Mesendoderm (in vitro differentiated cells): ENCODE results near the gene LMTK2.

Experiments used
- DNase-seq: peaks from one replicate; pipeline ENCODE4 v3.0.0; 2013
- H2AK5ac ChIP-seq: 2 replicates; pipeline ENCODE4 v1.6.1; 2013; ENCODE audit warnings: low read length, inconsistent platforms
- H2BK120ac ChIP-seq: 2 replicates; pipeline ENCODE4 v1.6.1; 2013; ENCODE audit warnings: low read depth, mild to moderate bottlenecking, low read length, moderate library complexity, mixed read lengths
- H2BK15ac ChIP-seq: replicated peaks from 2 replicates; pipeline ENCODE4 v1.6.1; 2013; ENCODE audit warnings: low read depth, mild to moderate bottlenecking, moderate library complexity
- H2BK5ac ChIP-seq: 2 replicates; pipeline ENCODE4 v1.6.1; 2013; ENCODE audit warnings: low read length, inconsistent platforms
- H3K18ac ChIP-seq: 2 replicates; pipeline ENCODE4 v1.6.1; 2013; ENCODE audit warnings: mild to moderate bottlenecking, low read length, mixed read lengths
- H3K23ac ChIP-seq: one replicate; pipeline ENCODE4 v1.6.1; 2013; ENCODE audit warnings: low read length
- H3K27ac ChIP-seq: 2 replicates; pipeline ENCODE4 v1.5.1; 2013; ENCODE audit warnings: low read depth, mild to moderate bottlenecking, inconsistent platforms, low read length, moderate library complexity
- H3K27me3 ChIP-seq: 2 replicates; pipeline ENCODE4 v1.6.1; 2013; ENCODE audit warnings: low read length, control low read depth, mild to moderate bottlenecking, inconsistent platforms; ENCODE audit not compliant: insufficient read depth, poor library complexity
- H3K36me3 ChIP-seq: 2 replicates; pipeline ENCODE4 v1.6.1; 2013; ENCODE audit warnings: low read length, inconsistent platforms; ENCODE audit not compliant: control insufficient read depth, insufficient read depth
- H3K4ac ChIP-seq: one replicate; pipeline ENCODE4 v1.6.1; 2013; ENCODE audit warnings: low read depth, mild to moderate bottlenecking, low read length, moderate library complexity
- H3K4me1 ChIP-seq: 2 replicates; pipeline ENCODE4 v1.6.1; 2013; ENCODE audit warnings: low read depth, low read length, inconsistent platforms; ENCODE audit not compliant: control insufficient read depth
- H3K4me2 ChIP-seq: 2 replicates; pipeline ENCODE4 v1.6.1; 2013; ENCODE audit warnings: low read length
- H3K4me3 ChIP-seq: 2 replicates; pipeline ENCODE4 v1.5.1; 2013; ENCODE audit warnings: mild to moderate bottlenecking, low read length
- H3K56ac ChIP-seq: one replicate; pipeline ENCODE4 v1.6.1; 2013; ENCODE audit warnings: low read length
- H3K79me1 ChIP-seq: 2 replicates; pipeline ENCODE4 v1.6.1; 2013; ENCODE audit warnings: low read length, inconsistent platforms
- H3K79me2 ChIP-seq: 2 replicates; pipeline ENCODE4 v1.6.1; 2013; ENCODE audit warnings: mild to moderate bottlenecking, low read length; ENCODE audit not compliant: control insufficient read depth, insufficient read depth
- H3K9ac ChIP-seq: 2 replicates; pipeline ENCODE4 v1.6.1; 2013; ENCODE audit warnings: low read length, inconsistent platforms
- H4K5ac ChIP-seq: one replicate; pipeline ENCODE4 v1.6.1; 2013; ENCODE audit warnings: low read length
- H4K8ac ChIP-seq: one replicate; pipeline ENCODE4 v1.6.1; 2013; ENCODE audit warnings: low read depth, mild to moderate bottlenecking, control low read depth, low read length, moderate library complexity
- WGBS: extraction: QIAGEN DNeasy Blood & Tissue Kit; methylation state at CpG from one replicate; pipeline ENCODE4 v1.1.7; 2013; ENCODE audit warnings: low lambda C conversion rate, missing lambda C conversion rate; ENCODE audit not compliant: insufficient coverage; ENCODE audit errors: extremely low coverage; 5-methylcytosine and 5-hydroxymethylcytosine counted together

Gene LMTK2

DNA sequence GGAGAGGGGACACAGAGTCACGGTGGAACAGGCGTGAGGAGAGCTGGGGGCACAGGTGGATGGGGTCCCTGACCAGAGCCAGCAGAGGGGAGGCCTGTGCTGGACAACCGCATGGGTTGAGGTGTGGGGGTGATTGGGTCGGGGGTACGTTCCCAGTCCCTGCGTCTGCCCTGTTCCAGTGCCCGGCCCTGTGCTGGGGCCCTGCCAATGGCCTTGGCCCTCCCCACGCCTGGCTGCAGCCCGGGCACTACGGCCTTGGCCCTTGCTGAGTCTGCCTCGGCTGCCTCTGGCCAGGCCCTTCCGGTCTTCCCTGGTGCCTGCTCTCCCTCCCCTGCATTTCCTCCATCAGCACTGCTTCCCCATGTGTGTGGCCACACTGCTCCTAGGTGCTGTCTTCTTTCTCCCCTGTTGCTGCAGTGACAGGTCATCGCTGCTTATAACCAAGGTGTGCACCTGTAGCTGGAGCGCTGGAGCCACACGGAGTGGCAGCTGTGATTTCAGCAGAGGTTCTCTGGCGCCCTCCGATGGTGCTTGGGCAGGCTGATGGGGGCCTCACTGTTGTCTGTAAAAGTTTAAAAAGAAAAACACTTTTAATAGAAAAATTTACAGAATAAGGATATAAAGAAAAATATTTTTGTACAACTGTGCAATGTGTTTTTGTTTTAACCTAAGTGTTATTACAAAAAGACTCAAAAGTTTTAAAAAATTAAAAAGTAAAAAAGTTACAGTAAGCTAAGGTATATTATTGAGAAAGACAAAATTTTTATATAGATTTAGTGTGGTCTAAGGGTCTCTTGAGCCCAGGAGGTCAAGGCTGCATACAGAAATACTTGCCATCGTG is 59.4 kb downstream of the LMTK2 start:
- H3K4me1 ChIP-seq: no peaks in the 10 kb centered on the region
- H3K56ac ChIP-seq: no peak overlapping the region
- H3K18ac ChIP-seq: no peak overlapping the region
- H2BK15ac ChIP-seq: no peak overlapping the region
- DNase-seq: peak; percentile 62
- H3K27ac ChIP-seq: no peak overlapping the region
- no peaks in the 10 kb centered on the region for H3K36me3 ChIP-seq
- no CpG with 5 or more reads among the region's 18 CpGs for WGBS
- H3K4me2 ChIP-seq: no peak overlapping the region
- no peaks in the 10 kb centered on the region for H3K27me3 ChIP-seq
- H4K8ac ChIP-seq: no peak overlapping the region
- no peak overlapping the region for H3K4me3 ChIP-seq
- peaks cover 3% of the 10 kb centered on the region for H3K79me1 ChIP-seq
- no peak overlapping the region for H3K23ac ChIP-seq
- no peaks in the 10 kb centered on the region for H3K79me2 ChIP-seq
- H3K9ac ChIP-seq: no peak overlapping the region
- H2AK5ac ChIP-seq: no peak overlapping the region
- no peak overlapping the region for H4K5ac ChIP-seq
- no peak overlapping the region for H2BK5ac ChIP-seq
- no peak overlapping the region for H2BK120ac ChIP-seq
- H3K4ac ChIP-seq: no peak overlapping the region

DNA sequence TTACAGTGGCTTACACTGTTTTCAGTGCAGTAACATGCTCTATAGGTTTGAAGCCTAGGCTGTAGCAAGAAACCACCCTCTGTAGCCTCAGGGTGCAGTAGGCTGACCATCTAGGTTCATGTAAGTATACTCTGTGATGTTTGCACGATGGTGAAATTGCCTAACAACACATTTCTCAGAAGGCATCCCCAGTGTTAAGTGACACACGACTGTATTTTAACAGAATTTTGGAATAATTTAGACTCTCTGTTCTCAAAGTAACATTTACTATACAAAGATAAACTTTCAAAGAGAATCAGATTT is 60.0 kb downstream of the LMTK2 start:
- no peak overlapping the region for H4K8ac ChIP-seq
- no peak overlapping the region for H3K4me2 ChIP-seq
- no peak overlapping the region for H3K27ac ChIP-seq
- no peaks in the 10 kb centered on the region for H3K4me1 ChIP-seq
- no peak overlapping the region for H3K23ac ChIP-seq
- WGBS: no CpG with 5 or more reads among the region's 2 CpGs
- H3K79me2 ChIP-seq: no peaks in the 10 kb centered on the region
- H3K4me3 ChIP-seq: no peak overlapping the region
- H2BK15ac ChIP-seq: no peak overlapping the region
- H3K9ac ChIP-seq: no peak overlapping the region
- no peak overlapping the region for H4K5ac ChIP-seq
- H2BK120ac ChIP-seq: no peak overlapping the region
- no peaks in the 10 kb centered on the region for H3K36me3 ChIP-seq
- H2AK5ac ChIP-seq: no peak overlapping the region
- no peak overlapping the region for H3K18ac ChIP-seq
- no peak for DNase-seq
- no peak overlapping the region for H3K56ac ChIP-seq
- no peak overlapping the region for H3K4ac ChIP-seq
- H2BK5ac ChIP-seq: no peak overlapping the region
- no peaks in the 10 kb centered on the region for H3K27me3 ChIP-seq
- H3K79me1 ChIP-seq: peaks cover 3% of the 10 kb centered on the region

DNA sequence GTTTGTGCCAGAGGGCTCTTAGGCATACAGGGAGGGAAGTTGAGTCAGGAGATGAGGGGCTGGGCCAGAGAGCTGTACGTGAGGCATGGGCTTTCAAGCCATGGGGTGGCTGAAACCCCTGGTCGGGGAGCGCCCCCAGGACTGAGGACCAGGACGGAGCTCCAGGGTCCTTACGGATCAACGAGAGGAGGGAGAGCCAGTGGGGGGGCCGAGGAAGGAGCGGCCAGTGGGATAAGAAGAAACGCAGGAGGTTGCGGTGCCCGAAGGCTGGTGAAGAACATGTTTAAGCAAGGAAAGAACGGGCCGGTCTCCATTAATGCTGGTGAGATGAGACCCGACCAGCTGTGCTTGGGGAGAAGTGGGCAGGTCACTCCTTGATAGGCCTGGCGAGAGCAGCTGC is 61.0 kb downstream of the LMTK2 start:
- Histone ChIP-seq H3K18ac (no peak overlapping the region), H3K36me3 (no peaks in the 10 kb centered on the region), H2AK5ac (no peak overlapping the region), H3K27ac (no peak overlapping the region), H3K27me3 (no peaks in the 10 kb centered on the region), H2BK120ac (no peak overlapping the region), H4K5ac (no peak overlapping the region), H3K79me1 (peaks cover 3% of the 10 kb centered on the region), H3K4ac (no peak overlapping the region), H3K4me3 (no peak overlapping the region), H3K56ac (no peak overlapping the region), H3K4me1 (no peaks in the 10 kb centered on the region), H4K8ac (no peak overlapping the region), H2BK15ac (no peak overlapping the region), H3K23ac (no peak overlapping the region), H3K79me2 (no peaks in the 10 kb centered on the region), H2BK5ac (no peak overlapping the region), H3K9ac (no peak overlapping the region), H3K4me2 (no peak overlapping the region)
- DNase-seq: no peak
- WGBS: no CpG with 5 or more reads among the region's 15 CpGs

DNA sequence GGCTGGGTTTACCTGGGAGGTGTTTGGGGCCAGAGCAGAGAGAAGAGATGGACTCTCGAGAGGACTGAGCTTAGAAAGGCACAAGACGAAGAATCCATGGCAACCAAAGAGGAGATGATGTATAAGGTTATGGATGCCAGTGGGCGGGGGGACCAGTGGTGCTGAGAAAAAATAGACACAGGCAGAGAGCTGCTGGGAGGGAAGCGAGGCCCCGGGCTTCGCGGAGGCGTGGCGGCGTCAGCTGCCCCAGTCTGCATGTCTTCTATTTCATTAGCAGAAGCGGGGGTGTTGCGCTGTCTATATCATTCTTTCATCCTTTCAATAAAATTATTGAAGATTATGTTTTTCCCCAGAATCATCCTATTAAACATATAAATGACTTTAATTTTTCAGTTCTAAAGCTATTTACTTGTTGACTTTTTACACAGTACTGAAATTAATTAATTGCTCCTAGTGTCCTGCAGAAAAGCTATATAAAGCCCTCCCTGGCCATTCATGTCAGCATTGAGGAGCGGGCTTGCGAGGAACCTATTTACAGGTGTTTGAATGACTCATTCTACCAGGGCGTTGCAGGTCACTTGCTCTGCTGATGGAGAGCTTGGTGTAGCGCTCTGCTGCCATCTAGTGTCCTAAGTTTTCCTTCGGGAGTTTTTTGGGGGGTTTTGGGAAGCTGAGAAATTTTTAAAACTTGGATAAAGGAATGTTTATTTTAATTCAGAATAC is 61.7 kb downstream of the LMTK2 start:
- H3K4me1 ChIP-seq: no peaks in the 10 kb centered on the region
- no peak overlapping the region for H2AK5ac ChIP-seq
- no peaks in the 10 kb centered on the region for H3K27me3 ChIP-seq
- no peak overlapping the region for H2BK120ac ChIP-seq
- peaks cover 3% of the 10 kb centered on the region for H3K79me1 ChIP-seq
- H3K9ac ChIP-seq: no peak overlapping the region
- no peak overlapping the region for H3K18ac ChIP-seq
- DNase-seq: peak; percentile 84
- no peak overlapping the region for H4K8ac ChIP-seq
- no peak overlapping the region for H3K23ac ChIP-seq
- no peak overlapping the region for H3K4me2 ChIP-seq
- WGBS: no CpG with 5 or more reads among the region's 17 CpGs
- no peak overlapping the region for H3K4me3 ChIP-seq
- H2BK15ac ChIP-seq: no peak overlapping the region
- no peak overlapping the region for H2BK5ac ChIP-seq
- H3K4ac ChIP-seq: no peak overlapping the region
- H3K79me2 ChIP-seq: no peaks in the 10 kb centered on the region
- no peak overlapping the region for H3K56ac ChIP-seq
- H3K27ac ChIP-seq: no peak overlapping the region
- no peak overlapping the region for H4K5ac ChIP-seq
- H3K36me3 ChIP-seq: no peaks in the 10 kb centered on the region

DNA sequence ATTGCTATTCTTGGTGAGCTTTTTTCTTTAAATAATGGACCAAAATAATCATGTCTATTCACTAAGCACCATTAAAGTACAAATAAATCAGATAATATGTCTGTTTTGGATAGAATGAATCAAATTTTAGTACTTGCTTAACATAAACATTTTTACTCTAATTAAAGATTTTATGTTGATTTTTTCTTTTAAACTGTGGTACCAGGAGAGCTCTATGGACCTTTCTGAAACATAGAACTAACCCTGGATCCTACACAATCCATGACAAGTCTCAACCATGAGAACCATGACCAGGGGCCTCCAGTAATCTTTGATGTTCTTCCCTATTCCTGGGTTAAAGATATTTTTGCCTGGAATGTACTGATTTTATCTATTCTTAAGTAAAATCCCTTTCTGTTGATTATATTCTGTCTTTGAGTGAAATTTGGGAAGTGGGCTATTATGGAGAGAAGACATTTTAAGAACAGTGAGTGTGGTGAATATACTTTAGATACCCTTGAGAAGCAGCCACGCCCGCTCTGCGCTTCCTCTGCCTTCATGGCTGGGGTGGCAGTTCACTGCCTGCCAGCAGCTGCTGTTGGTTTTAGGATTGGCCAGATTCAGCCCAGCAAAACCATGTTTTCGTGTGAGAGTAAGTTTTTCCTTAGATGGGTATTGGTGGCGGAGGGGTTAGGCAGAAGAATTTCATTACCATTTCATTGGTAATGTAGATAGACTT is 62.4 kb downstream of the LMTK2 start:
- Histone ChIP-seq H3K27me3 (no peaks in the 10 kb centered on the region), H2BK15ac (no peak overlapping the region), H2BK120ac (no peak overlapping the region), H3K23ac (no peak overlapping the region), H3K4me3 (no peak overlapping the region), H3K56ac (no peak overlapping the region), H3K4me1 (no peaks in the 10 kb centered on the region), H4K5ac (no peak overlapping the region), H2AK5ac (no peak overlapping the region), H3K79me1 (peaks cover 3% of the 10 kb centered on the region), H3K79me2 (no peaks in the 10 kb centered on the region), H3K18ac (no peak overlapping the region), H3K4ac (no peak overlapping the region), H4K8ac (no peak overlapping the region), H3K27ac (no peak overlapping the region), H3K4me2 (no peak overlapping the region), H2BK5ac (no peak overlapping the region), H3K36me3 (no peaks in the 10 kb centered on the region), H3K9ac (no peak overlapping the region)
- no CpG with 5 or more reads among the region's 5 CpGs for WGBS
- DNase-seq: no peak
